Measurements from ENCODE around the gene FRMPD4. TPM values are rescaled to one million over a fixed set of nuclear protein-coding genes. Genes with fewer than 3 reads are reported as not detected.
A peak's percentile ranks its signal among the peaks of the same experiment; 100 is the strongest.

FRMPD4 gene
- total and polyA plus RNA-seq, 2 of the 13 experiments (the other 11 are each of a cell fraction or from before 2014, with no cell fraction given) = not detected

DNA sequence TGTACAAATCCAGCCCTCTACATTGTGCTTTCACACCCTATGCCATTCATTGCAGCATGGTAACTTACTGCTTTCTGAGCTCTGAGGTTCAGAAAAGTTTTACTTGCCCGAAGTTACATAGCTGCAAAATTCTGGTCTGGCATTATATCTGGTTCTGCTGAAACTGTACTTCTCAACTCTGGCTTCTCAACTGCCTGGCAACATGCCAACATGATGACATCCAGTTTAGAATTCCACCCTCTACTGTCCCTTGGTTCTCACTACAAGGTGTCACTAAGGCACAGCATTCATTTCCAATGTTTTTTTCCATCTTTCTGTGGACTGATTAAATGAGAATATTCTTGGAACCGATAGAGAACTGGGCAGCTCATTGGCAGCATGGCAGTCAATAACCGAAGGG is 410.1 kb downstream of the FRMPD4 start:
- no peak overlapping the region for H3K4me3 ChIP-seq (replicated peaks in 1 of 3; ENCODE audit: insufficient read depth in 1 of 3, low read depth in 2 of 3, low read length in 3 of 3)
- no TSS peak for BruUV-seq (replicated peaks)
- intact Hi-C loops (cut with micrococcal nuclease; ENCODE audit: unreplicated experiment) (no loop called here), in situ Hi-C loops (cut with HindIII; ENCODE audit: extremely low pct_ligation_motif_present, low pct_unique_long_range_greater_than_20kb) (no loop called here)
- POLR2A ChIA-PET = no interaction called here
- DNase-seq (ENCODE audit: low spot score) = no peak
- H3K27me3 ChIP-seq (ENCODE audit: control insufficient read depth in 1 of 2, insufficient read depth in 2 of 2, low read length in 2 of 2) = no peaks in the 10 kb centered on the region
- 33% methylated on average over 3 of the region's 3 CpGs for WGBS (ENCODE audit: low lambda C conversion rate)
- no peak overlapping the region for H3K27ac ChIP-seq (ENCODE audit: extremely low read length, insufficient read depth, low read length)
- H3K4me2 ChIP-seq (ENCODE audit: low read depth, low read length) = no peak overlapping the region
- peak; percentile 69 for TF ChIP-seq LCORL (IDR thresholded peaks at IDR 0.05)
- TF ChIP-seq LCORL (CRISPR knock-in tag; IDR thresholded peaks at IDR 0.05) = no peak
- TF ChIP-seq KLF12 (CRISPR knock-in tag; IDR thresholded peaks at IDR 0.05; ENCODE audit: borderline replicate concordance) = no peak
- TF ChIP-seq REXO4 (CRISPR knock-in tag; IDR thresholded peaks at IDR 0.05; ENCODE audit: borderline replicate concordance) = no peak
- H3K79me2 ChIP-seq (ENCODE audit: insufficient read depth, low read length) = no peaks in the 10 kb centered on the region
- H3K9me3 ChIP-seq (ENCODE audit: low read length) = no peaks in the 10 kb centered on the region
- FAIRE-seq = no peak
- no peak overlapping the region for H2AFZ ChIP-seq (ENCODE audit: low read length)
- CTCF ChIA-PET (ENCODE audit: low intra/inter-chr PET ratio, low total read pairs) = no interaction called here
- ATAC-seq = no peak
- H3K36me3 ChIP-seq (replicated peaks in 1 of 2; ENCODE audit: control insufficient read depth in 1 of 2, insufficient read depth in 2 of 2, low read length in 2 of 2) = no peaks in the 10 kb centered on the region
- H4K20me1 ChIP-seq (ENCODE audit: insufficient read depth, low read length) = no peaks in the 10 kb centered on the region
- no peak overlapping the region for H3K9ac ChIP-seq (ENCODE audit: insufficient read depth, low read depth, low read length)
- no peaks in the 10 kb centered on the region for H3K4me1 ChIP-seq (ENCODE audit: insufficient read depth, low read length)

DNA sequence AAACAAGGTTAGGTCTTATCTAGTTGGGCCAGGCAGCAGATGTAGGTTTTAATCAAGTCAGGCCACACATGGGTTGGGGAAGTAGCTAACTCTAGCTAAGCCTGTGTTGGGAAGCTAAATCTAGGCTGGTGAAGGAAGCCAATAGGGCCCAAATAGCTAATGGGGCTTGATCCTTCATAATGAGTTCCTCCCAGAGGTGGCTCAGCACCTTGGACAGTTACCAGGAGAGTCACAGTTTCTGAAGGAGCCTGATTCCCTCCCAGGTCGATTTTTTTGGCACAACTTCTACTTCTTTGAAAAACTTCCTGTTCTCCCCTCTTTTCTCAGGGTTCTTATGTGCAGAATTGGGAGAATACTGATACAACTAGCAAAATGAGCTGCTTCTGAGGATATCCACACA is 410.5 kb downstream of the FRMPD4 start:
- Histone ChIP-seq H3K27me3 (ENCODE audit: control insufficient read depth in 1 of 2, insufficient read depth in 2 of 2, low read length in 2 of 2) (no peaks in the 10 kb centered on the region), H2AFZ (ENCODE audit: low read length) (no peak overlapping the region), H3K4me1 (ENCODE audit: insufficient read depth, low read length) (no peaks in the 10 kb centered on the region), H3K27ac (ENCODE audit: extremely low read length, insufficient read depth, low read length) (no peak overlapping the region), H3K36me3 (replicated peaks in 1 of 2; ENCODE audit: control insufficient read depth in 1 of 2, insufficient read depth in 2 of 2, low read length in 2 of 2) (no peaks in the 10 kb centered on the region), H3K4me2 (ENCODE audit: low read depth, low read length) (no peak overlapping the region), H3K9me3 (ENCODE audit: low read length) (no peaks in the 10 kb centered on the region), H3K79me2 (ENCODE audit: insufficient read depth, low read length) (no peaks in the 10 kb centered on the region), H3K4me3 (replicated peaks in 1 of 3; ENCODE audit: insufficient read depth in 1 of 3, low read depth in 2 of 3, low read length in 3 of 3) (no peak overlapping the region), H3K9ac (ENCODE audit: insufficient read depth, low read depth, low read length) (no peak overlapping the region), H4K20me1 (ENCODE audit: insufficient read depth, low read length) (no peaks in the 10 kb centered on the region)
- intact Hi-C loops (cut with micrococcal nuclease; ENCODE audit: unreplicated experiment) (no loop called here), in situ Hi-C loops (cut with HindIII; ENCODE audit: extremely low pct_ligation_motif_present, low pct_unique_long_range_greater_than_20kb) (no loop called here)
- no TSS peak for BruUV-seq (replicated peaks)
- POLR2A ChIA-PET = no interaction called here
- CTCF ChIA-PET (ENCODE audit: low intra/inter-chr PET ratio, low total read pairs) = no interaction called here
- ATAC-seq = no peak
- no peak for DNase-seq (ENCODE audit: low spot score)
- no peak for FAIRE-seq
- 0% methylated on average over 1 of the region's 1 CpG for WGBS (ENCODE audit: low lambda C conversion rate)
- TF ChIP-seq SPEN (CRISPR knock-in tag; IDR thresholded peaks at IDR 0.05; ENCODE audit: low read depth) (no peak), RAD51 (IDR thresholded peaks at IDR 0.05; ENCODE audit: borderline replicate concordance) (no peak), ELF4 (CRISPR knock-in tag; IDR thresholded peaks at IDR 0.05; ENCODE audit: borderline replicate concordance) (no peak)
- TF ChIP-seq, protein P1, sequence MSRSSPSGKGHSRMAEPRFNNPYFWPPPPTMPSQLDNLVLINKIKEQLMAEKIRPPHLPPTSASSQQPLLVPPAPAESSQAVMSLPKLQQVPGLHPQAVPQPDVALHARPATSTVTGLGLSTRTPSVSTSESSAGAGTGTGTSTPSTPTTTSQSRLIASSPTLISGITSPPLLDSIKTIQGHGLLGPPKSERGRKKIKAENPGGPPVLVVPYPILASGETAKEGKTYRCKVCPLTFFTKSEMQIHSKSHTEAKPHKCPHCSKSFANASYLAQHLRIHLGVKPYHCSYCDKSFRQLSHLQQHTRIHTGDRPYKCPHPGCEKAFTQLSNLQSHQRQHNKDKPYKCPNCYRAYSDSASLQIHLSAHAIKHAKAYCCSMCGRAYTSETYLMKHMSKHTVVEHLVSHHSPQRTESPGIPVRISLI (CRISPR knock-in tag; IDR thresholded peaks at IDR 0.05; ENCODE audit: borderline replicate concordance) = no peak
- TF ChIP-seq, protein P2, sequence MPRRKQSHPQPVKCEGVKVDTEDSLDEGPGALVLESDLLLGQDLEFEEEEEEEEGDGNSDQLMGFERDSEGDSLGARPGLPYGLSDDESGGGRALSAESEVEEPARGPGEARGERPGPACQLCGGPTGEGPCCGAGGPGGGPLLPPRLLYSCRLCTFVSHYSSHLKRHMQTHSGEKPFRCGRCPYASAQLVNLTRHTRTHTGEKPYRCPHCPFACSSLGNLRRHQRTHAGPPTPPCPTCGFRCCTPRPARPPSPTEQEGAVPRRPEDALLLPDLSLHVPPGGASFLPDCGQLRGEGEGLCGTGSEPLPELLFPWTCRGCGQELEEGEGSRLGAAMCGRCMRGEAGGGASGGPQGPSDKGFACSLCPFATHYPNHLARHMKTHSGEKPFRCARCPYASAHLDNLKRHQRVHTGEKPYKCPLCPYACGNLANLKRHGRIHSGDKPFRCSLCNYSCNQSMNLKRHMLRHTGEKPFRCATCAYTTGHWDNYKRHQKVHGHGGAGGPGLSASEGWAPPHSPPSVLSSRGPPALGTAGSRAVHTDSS (CRISPR knock-in tag; conservative IDR thresholded peaks at IDR 0.05) = no peak
- TF ChIP-seq, protein P3, sequence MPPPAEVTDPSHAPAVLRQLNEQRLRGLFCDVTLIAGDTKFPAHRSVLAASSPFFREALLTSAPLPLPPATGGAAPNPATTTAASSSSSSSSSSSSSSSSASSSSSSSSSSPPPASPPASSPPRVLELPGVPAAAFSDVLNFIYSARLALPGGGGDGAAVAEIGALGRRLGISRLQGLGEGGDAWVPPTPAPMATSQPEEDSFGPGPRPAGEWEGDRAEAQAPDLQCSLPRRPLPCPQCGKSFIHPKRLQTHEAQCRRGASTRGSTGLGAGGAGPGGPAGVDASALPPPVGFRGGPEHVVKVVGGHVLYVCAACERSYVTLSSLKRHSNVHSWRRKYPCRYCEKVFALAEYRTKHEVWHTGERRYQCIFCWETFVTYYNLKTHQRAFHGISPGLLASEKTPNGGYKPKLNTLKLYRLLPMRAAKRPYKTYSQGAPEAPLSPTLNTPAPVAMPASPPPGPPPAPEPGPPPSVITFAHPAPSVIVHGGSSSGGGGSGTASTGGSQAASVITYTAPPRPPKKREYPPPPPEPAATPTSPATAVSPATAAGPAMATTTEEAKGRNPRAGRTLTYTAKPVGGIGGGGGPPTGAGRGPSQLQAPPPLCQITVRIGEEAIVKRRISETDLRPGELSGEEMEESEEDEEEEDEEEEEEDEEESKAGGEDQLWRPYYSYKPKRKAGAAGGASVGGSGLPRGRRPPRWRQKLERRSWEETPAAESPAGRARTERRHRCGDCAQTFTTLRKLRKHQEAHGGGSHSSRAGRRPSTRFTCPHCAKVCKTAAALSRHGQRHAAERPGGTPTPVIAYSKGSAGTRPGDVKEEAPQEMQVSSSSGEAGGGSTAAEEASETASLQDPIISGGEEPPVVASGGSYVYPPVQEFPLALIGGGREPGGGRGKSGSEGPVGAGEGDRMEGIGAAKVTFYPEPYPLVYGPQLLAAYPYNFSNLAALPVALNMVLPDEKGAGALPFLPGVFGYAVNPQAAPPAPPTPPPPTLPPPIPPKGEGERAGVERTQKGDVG (CRISPR knock-in tag; IDR thresholded peaks at IDR 0.05; ENCODE audit: borderline replicate concordance) = no peak

Data from HepG2 (cell line).